ENCODE measurements around the gene ERFE. TPM values are rescaled to one million over a fixed set of nuclear protein-coding genes. Genes with fewer than 3 reads are reported as not detected.

Gene ERFE
- total and polyA plus RNA-seq, 12 donors = 0.11 to 1.3 (median 0.64) TPM; not detected in 7

GRCh38 chr2:238165288-238165921 lies 6.6 kb downstream of the ERFE start:
- DNase-seq (no peak), ATAC-seq (no peak)
- Histone ChIP-seq H3K27ac (no peak overlapping the region), H3K4me1 (peaks cover 0 to 21% (median 10%) of the 10 kb centered on the region in 9 donors), H3K27me3 (peaks cover 0 to 41% (median 33%) of the 10 kb centered on the region in 7 donors), H3K9me3 (no peaks in the 10 kb centered on the region), H3K36me3 (peaks cover 0 to 41% (median 8%) of the 10 kb centered on the region in 9 donors), H3K4me3 (no peak overlapping the region)
- 92 to 96% methylated on average over 12 of the region's 12 CpGs for WGBS, 2 donors
- intact Hi-C loops (cut with DNase I) = loop anchor here in 1 of 10 donors (10.0 kb wide), 1 partner anchor 99 kb away; no protein-coding TSS in a partner anchor
- TF ChIP-seq, protein P1, sequence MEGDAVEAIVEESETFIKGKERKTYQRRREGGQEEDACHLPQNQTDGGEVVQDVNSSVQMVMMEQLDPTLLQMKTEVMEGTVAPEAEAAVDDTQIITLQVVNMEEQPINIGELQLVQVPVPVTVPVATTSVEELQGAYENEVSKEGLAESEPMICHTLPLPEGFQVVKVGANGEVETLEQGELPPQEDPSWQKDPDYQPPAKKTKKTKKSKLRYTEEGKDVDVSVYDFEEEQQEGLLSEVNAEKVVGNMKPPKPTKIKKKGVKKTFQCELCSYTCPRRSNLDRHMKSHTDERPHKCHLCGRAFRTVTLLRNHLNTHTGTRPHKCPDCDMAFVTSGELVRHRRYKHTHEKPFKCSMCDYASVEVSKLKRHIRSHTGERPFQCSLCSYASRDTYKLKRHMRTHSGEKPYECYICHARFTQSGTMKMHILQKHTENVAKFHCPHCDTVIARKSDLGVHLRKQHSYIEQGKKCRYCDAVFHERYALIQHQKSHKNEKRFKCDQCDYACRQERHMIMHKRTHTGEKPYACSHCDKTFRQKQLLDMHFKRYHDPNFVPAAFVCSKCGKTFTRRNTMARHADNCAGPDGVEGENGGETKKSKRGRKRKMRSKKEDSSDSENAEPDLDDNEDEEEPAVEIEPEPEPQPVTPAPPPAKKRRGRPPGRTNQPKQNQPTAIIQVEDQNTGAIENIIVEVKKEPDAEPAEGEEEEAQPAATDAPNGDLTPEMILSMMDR (IDR thresholded peaks at IDR 0.05) = no peak

DNA sequence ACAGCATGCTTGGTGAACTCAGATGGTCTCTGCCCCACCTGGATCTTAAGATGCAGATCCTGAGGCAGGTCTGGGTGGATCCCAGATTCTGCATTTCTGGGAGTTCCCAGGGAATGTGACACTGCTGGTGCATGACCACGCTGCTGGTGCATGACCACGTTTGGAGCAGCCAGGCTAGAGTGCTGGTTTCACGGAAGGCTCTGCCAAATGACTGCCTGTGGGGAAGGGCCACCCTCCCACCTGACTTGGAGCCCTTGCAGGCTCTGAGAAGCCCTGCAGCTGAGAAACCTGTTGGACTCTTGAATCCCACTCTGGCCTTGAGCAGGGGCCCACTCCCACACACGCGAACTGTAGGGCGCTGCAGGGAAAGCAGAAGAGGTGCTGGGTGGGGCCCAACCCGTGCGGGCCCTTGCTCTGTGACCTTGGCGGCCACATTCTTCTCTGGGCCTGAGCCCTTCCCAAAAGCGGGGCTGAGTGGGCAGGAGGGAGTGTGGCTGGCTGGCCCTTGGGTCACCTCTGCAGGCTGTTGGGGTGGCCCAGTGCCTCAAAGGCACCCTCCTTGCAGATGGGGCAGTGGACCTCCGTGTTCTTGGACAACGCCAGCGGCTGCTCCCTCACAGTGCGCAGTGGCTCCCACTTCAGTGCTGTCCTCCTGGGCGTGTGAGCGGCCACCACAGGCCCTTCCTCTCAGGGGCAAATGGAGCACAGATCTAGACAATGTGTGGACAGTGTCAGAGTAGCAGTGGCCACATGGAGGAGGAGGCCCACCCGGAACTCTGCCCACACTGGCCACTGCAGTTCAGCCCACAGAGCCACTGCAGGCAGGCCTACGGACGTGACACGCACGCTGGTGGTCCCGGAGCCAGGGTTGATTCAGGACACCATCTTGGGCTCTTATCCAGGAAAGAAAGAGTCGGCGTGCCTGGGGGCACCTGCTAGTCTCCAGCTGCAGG lies 7.9 kb downstream of the ERFE start:
- Histone ChIP-seq H3K4me1 (peaks cover 0 to 23% (median 11%) of the 10 kb centered on the region in 9 donors), H3K9me3 (no peaks in the 10 kb centered on the region), H3K27ac (no peak overlapping the region), H3K36me3 (peaks cover 0 to 53% (median 15%) of the 10 kb centered on the region in 9 donors), H3K4me3 (no peak overlapping the region), H3K27me3 (peaks cover 0 to 34% (median 24%) of the 10 kb centered on the region in 7 donors)
- 82 to 84% methylated on average over 24 of the region's 24 CpGs for whole genome bisulfite sequencing, 2 donors
- TF ChIP-seq, protein P1 (IDR thresholded peaks at IDR 0.05) = no peak
- intact Hi-C loops (cut with DNase I) = loop anchor here in 2 of 10 donors (1.0 to 10.0 kb wide), 2 partner anchors 50 to 98 kb away; no protein-coding TSS in a partner anchor
- ATAC-seq (peak in 3 of 8 donors; percentile 17 to 25 (median 18)), DNase-seq (no peak)

DNA sequence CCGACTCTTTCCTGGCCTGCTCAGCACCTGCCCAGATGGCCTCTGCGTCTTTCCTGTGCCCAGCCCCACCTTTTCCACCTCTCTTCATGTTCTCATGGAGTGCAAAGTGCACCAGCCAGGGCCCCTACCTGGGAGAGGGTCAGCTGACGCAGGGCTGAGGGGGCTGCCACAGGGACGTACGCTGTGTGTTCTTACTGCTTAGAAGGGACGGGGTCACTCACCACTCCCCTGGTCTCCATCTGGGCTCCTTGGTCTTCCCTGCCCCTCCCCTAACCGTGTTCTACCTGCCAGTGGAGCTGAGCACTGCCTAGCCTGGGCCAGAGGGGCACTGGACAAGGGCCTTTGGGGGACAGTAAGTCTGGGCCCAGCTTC lies 8.6 kb downstream of the ERFE start:
- Histone ChIP-seq H3K27me3 (peaks cover 0 to 30% (median 23%) of the 10 kb centered on the region in 7 donors), H3K36me3 (peaks cover 0 to 60% (median 18%) of the 10 kb centered on the region in 9 donors), H3K4me3 (no peak overlapping the region), H3K9me3 (no peaks in the 10 kb centered on the region), H3K27ac (no peak overlapping the region), H3K4me1 (peaks cover 0 to 23% (median 11%) of the 10 kb centered on the region in 9 donors)
- TF ChIP-seq, protein P1 (IDR thresholded peaks at IDR 0.05) = no peak
- intact Hi-C loops (cut with DNase I) = loop anchor here in 2 of 10 donors (1.0 to 10.0 kb wide), 2 partner anchors 49 to 97 kb away; no protein-coding TSS in a partner anchor
- 86 to 89% methylated on average over 7 of the region's 7 CpGs for WGBS, 2 donors
- no peak for DNase-seq
- ATAC-seq = no peak

DNA sequence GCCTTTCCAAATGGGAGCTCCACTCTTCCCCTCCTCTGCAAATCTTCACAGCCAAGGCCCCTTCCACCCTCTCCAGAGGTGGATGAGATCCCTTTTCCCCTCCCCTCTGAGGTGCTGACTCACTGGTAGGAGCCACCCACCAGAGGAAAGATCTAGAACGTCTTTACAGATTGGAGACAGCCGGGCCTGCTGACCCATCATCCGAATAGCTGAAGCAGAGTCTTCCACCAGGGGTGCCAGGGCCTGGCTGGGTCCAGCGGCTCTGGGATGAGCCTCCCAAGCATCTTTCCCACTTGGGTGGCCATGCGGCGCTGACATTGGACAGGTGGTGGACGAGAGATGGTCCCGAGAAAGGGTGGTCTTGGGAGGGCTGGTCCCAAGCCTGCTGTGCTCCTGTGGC lies 9.0 kb downstream of the ERFE start:
- Histone ChIP-seq H3K4me3 (no peak overlapping the region), H3K9me3 (no peaks in the 10 kb centered on the region), H3K27me3 (peaks cover 0 to 25% (median 19%) of the 10 kb centered on the region in 7 donors), H3K27ac (no peak overlapping the region), H3K4me1 (peaks cover 0 to 23% (median 11%) of the 10 kb centered on the region in 9 donors), H3K36me3 (peaks cover 0 to 64% (median 22%) of the 10 kb centered on the region in 9 donors)
- TF ChIP-seq, protein P1 (IDR thresholded peaks at IDR 0.05) = no peak
- no peak for ATAC-seq
- no peak for DNase-seq
- intact Hi-C loops (cut with DNase I) = loop anchor here in 2 of 10 donors (1.0 to 10.0 kb wide), 2 partner anchors 49 to 97 kb away; no protein-coding TSS in a partner anchor
- WGBS, 2 donors = 80 to 85% methylated on average over 8 of the region's 8 CpGs
